HG03442 (cell line): ENCODE data around the gene HS3ST4.
"Not testable (repeated sequence)": the region's sequence is repeated elsewhere in the genome, so short reads cannot be mapped to it uniquely, and the experiment has no call there.

Experiments
- ATAC-seq: cut with Tn5 transposase; IDR thresholded peaks from one replicate; pipeline ENCODE4 v1.9.1; 2021; ENCODE audit warnings: mild to moderate bottlenecking, moderate library complexity; ENCODE audit not compliant: unreplicated experiment

The HS3ST4 gene

DNA sequence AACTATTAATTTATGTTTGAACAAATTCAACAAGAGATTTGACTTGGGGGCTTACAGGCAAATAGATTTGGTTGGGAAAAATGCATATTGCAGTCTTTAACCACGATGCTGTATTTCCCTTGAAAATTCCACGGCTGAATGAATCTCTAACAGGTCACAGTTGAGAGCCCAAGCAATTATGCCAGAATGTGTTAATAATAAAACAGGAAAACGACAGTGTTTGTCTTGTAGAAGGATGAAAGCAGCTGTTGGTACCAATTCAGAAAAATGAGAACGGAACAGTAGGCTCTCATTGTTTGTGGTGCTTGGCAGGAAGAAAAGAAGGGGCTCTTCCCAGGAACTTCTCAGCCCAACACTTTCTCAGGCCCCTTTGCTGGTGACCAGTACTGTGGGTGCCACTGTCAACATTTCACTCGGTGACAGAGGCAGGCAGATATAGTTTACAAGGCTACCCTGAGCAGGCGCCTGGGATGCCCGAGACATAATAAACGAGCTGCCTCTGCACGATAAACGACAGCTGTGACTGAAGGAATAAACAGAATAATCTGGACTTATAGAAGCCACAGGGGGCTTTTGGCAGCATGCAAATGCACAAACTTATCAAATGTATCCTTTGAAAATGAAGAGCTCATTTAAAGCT is 387.1 kb downstream of the HS3ST4 start:
- no peak for ATAC-seq

DNA sequence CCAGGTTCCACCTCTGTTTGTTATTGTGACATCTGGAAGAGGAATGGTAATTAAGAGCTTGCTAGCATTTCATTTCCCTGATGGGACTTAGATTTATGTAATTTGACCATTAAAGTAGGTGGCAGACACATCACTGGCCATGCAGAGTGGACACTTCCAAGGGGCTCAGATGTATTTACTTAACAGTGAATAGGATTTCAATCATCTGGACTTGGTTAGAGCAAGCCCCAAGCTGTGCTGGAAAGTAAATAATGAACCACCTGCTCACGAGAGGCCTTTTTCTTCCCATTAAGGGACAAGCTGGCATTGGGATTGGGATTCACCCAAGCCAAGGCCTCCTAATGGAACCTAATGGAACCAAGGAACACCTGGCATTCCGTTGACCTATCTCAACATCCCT is 395.3 kb downstream of the HS3ST4 start:
- ATAC-seq, result no peak

DNA sequence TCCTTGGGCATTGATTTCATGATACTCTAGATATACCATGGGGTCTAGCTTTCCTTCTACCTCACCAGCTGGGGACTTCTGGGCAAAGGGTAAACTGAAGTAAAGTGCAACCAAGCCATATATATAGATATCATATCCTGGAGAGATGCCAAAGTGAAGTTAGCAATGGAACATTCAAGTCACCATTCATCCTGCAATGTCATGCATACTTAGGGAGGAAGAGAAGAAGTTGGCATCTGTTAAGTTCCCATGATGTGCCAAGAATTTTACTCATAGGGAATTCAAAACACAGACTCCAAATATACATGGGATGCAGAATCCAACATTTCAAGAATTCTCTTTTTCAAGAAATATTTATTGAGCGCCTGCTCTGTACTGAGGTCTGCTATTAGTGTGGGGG is 399.8 kb downstream of the HS3ST4 start:
- ATAC-seq, result no peak

DNA sequence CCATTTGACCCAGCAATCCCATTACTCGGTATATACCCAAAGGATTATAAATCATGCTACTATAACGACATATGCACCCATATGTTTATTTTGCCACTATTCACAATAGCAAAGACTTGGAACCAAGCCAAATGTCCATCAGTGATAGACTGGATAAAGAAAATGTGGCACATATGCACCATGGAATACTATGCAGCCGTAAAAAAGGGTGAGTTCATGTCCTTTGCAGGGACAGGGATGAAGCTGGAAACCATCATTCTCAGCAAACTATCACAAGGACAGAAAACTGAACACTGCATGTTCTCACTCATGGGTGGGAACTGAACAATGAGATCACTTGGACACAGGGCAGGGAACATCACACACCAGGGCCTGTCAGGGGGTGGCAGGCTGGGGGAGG is 406.4 kb downstream of the HS3ST4 start:
- ATAC-seq, result not testable (repeated sequence)

DNA sequence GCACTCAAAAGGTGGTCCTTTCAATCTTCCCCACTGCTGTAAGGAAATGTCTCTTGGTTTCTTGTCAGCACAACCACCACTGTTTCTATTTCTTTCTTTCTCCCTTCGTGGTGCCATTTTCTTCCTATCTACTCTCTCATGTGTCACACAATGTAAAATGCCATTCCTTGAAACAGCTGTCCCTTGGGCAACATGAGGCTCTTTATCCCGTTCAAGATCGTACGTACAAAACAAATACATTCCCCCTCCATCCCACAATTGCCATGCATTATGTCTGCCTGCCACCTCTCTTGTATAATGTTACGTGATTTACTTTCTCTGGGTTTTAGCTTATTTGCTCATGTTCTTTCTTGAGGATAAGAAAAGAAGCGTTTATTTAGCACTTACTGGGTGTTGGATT is 410.6 kb downstream of the HS3ST4 start:
- ATAC-seq, result no peak

DNA sequence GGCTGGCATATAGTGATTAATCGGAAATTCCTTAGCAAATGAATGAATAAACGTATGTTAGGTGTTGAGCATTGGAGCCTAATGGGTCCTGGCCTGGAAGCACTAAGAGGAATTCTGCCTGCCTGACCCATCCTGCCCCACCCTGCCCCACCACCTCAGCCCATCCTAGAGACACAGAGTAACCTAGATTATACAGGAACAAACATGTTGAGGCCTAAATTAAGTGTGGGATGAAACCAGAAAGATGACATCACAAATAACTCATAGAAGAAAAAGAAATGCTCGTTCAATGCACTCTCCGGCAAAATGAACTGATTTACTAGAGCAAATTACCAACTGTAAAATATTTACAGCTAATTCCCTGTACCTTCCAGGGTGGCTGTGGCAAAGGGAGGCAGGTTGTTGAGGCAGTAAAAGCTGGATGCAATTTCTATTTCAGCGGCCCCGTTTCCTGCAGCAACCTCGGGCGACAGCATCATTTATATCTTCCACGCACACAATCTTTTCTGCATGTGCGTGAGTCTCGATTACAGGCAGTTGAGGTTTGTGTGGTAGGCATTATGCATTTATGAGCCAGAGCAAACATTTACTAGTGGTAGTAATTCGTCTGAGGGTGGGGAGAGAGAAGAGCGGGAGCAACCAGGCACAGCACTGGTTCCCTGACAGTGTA is 417.2 kb downstream of the HS3ST4 start:
- ATAC-seq, result no peak

DNA sequence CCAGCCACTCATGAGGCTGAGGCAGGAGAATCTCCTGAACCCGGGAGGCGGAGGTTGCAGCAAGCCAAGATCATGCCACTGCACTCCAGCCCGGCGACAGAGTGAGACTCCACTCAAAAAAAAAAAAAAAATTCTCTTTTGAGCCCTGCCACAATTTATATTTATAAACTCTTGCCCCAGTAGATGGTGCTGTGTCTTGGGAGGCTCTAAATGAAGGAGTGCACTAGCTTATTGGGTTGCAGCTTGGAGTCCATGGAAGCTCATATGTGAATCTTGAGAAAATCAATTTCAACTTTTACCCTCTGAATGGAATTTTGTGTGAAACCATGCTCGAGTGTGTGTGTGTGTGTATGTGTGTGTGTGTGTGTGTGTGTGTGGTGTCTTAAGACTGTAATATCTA is 420.1 kb downstream of the HS3ST4 start:
- no peak for ATAC-seq

DNA sequence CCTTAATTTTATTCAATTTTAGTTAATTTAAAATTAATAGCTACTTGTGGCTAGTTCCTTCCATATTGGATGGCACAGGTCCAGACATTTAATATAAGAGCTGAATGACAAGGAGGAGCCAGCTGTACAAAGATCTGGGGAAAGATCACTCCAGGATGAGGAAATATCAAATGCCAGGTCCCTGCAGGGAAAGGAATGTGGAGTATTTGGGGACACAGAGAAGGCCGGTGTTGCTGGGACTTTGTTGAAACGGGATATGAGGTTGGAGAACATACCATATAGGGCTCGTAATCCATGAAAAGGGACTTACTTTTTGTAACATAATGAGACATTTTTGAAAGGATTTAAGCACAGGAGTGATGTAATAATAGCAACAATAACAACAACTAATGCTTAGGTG is 426.8 kb downstream of the HS3ST4 start:
- no peak for ATAC-seq

DNA sequence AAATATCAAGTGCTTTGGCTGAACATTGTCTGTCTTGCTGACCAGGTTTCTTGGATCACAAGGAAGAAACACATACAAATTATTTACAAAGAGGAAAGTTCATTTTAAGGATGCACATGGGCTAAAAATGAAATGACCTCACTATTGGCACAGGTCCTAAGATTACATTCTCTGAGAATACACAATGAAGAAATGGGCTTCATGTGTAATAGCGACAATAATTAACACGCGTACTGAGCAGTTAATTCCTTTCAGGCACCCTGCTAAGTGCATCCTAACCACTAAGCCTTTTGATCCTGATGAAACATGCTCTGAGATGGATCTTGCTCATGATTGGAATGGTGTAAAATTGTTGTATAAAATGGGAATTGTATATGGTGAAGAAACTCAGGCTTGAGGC is 429.0 kb downstream of the HS3ST4 start:
- no peak for ATAC-seq

DNA sequence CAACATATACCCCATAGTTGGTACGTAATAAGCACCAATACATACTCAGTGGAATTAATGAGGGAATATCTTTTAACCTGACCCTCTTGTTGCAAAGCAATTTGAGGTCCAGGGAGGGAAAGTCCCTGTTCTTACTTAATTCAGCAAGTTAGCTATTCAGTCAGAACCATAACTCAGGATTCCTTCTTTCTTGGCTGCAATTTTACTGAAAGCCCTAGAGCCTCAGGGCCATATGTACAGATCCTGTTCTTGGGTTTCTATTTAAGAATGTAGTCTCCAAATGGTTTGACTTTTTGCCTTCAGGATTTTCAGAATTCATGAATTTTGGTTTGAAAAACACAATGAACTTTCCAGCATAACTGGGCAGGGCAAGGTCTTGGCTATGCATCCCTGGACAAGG is 436.5 kb downstream of the HS3ST4 start:
- ATAC-seq, result no peak

DNA sequence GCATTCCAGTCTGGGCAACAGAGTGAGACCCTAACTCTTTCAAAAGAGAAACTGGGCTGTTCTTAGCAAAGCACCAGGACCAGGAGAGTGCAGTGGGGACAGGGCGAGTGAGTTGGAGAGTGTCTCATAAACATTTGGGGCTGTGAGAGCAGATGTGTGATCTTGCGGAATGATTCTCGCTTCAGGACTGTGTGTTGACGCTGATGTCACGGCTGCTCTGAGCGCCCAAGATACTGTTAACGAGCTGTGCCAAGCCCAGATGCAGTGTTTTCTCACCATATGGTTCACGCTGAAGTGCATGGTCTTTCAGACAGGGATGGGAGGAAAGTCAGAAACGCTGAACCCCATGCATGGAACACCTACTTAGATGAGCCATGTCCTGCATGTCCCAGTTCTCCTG is 438.2 kb downstream of the HS3ST4 start:
- no peak for ATAC-seq

DNA sequence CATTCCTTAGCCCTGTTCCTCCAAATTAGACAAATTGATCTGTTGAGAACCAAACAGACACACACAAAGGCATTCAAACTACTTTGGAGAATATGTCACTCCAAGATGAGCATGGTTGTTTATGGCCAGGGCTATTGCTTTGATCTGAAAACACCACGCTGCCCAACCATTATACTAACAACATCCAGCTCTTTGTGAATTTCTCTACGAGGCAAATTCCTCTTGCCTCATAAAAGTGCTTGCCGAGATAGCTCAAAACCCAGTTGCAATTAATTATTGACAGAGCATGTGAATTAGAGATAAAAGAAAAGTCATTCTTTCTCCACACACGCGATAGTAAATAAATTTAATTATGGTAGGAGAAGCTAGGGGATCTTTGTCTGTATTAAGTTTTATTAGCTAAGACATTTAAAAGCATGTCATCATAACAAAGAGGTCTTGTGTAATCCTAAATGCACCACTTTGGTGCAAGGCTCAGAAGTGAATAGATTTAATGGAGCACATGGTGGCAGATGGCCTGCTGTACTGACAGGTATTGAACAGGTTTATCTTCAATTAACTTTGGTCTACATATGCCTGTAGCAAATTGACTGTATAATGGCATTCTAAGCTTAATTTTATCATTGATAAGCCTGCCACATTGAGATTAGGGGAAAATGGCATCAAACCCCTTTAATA is 441.8 kb downstream of the HS3ST4 start:
- ATAC-seq, result no peak

DNA sequence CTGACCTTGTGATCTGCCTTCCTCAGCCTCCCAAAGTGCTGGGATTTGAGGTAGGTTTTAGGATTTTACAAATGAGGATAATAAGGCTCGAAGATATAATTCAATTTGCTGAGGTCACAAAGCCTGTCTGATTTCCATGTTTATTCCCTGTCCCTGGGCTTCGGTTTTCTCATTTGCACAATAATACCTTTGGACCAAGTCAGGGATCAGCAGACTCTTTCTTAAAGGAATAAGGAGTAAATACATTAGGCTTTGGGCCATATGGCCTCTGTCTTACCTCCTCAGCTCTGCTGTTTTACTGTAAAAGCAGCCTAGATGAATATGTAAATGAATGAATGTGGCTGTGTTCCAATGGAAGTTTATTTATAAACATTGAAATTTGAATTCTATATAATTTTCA is 442.8 kb downstream of the HS3ST4 start:
- ATAC-seq, result no peak

DNA sequence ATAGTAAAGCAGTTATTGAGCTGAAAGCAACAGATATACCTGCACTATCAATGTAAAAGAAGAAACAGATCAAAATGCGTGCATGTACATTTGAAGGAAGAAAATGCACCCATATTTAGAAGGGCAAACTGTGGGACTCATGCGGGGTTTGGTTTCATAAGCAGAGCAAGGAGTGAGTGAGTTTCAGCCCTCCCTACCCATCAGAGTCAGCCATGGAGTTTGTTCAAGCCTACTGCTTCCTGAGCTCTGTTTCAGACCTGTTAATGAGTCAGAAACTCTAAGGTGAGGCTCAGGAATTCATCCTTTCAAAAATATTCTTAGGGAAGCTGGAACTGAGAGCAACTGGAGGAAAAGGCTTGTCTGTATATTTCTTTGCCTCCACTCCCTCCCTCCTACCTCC is 446.2 kb downstream of the HS3ST4 start:
- no peak for ATAC-seq

DNA sequence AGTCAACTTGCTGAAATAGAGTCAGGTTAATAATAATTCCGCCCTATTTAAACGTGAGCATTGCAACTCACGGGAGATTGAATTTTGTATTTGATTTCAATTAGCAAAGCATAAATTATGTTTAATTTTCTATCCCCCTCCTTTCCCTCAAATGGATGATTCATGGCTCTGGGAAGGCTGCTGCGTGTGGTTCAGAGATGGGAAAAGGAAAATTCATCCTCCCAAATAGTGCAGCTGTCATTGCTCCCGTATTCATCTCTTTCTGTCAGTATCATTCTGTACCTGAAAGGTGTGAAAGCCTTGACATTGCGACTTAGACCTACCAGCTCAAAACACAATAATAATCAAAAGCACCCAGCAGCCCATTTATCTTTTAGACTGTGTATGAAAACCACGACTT is 447.3 kb downstream of the HS3ST4 start:
- no peak for ATAC-seq

DNA sequence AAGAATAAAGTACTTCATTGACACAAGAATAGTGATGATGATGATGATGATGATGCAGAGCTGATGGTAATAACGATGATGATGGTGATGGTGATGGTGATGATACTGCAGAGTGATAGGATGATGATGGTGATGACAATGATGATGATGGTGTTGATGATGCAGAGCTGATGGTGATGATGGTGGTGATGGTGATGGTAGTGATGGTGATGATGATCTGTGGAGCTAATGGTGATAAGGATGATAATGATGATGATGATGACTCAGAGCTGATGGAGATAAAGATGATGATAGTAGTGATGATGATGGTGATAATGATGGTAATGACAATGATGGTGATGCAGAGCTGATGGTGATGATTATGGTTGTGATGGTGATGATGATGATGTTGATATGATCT is 448.1 kb downstream of the HS3ST4 start:
- no peak for ATAC-seq

DNA sequence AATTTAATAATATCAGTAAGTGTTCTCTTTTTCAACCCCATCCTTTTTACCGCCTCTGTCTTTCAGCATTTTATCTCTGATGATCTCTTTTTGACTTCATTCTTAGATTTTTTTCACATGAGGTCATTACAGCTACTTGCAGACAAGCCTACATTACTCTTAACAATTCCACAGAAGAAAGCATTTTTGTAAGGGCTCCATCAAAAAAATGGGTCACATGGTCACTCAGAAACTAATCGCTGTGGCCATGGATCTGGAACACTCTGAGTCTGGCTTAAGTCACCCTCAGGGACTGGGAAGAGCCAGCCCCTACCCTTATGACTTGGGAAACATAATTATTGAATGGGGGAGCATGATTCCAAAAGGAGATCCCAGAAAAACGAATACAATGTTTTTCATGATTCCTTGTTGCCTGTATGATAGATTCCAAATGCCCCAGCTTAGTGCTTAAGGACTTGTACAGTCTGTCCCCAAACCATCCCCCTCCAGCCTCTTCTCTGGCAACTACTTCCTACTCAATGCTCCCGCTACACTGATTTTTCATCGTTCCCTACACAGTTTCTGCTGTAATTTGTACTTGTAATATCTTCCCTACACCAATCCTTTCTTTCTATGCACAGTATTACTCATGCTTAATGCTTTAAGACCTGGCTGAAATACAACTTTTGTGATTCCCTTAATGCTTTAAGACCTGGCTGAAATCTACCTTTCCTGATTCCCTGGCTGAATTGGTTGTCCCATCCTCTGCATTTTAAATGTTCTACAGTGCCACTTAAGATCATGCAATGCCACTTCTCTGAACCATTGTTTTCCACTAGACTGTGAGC is 457.8 kb downstream of the HS3ST4 start:
- ATAC-seq, result no peak

DNA sequence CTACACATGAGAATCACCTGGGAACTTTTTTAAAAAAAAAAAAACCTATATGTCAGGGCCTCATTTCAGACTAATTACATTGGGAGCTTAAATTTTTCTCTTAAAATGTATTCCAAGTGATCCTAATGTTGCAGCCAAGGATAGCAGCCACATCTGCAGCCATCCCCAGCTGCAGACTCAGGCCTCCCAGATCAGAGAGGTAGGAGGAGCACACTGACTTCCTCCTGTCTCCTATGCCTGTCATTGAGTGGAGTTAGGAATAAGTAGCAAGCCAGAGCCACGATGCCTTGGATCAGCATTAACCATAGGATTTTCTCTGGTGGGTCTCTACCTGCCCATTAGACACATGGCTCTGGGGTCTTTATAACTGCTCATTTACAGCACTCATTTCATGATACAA is 463.5 kb downstream of the HS3ST4 start:
- ATAC-seq, result no peak

DNA sequence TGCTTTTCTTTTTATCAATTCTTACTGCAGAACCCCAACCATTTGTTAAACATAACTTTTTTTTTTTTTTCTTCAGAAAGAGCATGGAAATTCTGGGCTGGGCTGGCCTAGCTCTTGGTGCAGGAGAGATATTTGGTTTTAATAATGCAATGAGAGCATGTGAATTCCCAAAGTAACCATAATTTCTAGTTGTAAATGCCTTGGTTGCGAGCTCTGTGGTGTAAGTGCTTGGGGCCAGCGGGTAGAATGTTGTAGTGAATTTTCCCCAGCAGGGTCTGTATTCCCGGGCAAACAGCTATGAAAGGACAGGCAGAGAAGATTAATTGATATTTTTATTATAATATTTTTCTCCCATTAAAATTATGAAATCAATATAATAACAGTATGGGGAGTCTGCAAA is 465.6 kb downstream of the HS3ST4 start:
- ATAC-seq, result no peak

DNA sequence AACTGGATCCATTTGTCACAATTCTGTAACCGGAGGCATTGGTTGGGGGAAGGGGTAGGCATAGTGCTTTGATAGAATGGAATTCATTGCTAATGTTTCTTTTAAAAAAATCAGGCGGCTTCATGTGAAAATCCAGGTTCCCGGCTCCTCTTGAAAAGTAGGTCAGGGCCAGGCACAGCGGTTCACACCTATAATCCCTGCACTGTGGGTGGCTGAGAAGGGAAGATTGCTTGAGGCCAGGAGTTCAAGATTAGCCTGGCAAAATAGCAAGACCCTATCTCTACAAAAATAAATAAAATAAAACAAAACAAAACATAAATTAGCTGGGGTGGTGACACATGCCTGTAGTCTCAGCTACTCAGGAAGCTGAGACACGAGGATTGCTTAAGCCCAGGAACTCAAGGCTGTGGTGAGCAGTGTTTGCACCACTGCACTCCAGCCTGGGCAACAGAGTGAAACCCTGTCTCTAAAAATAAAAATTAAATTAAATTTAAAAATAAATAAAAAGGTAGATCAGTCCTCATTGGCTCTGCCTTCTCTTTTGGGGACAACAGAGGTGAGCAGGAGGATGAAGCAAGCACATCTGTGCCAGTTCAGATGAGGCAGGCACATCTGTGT is 466.5 kb downstream of the HS3ST4 start:
- ATAC-seq, result no peak
